HUES48 (cell line): ENCODE measurements around the gene MAP4K3.
A peak's percentile ranks its signal among the peaks of the same experiment; 100 is the strongest.

Experiments used
- H3K27ac ChIP-seq: one replicate; pipeline ENCODE4 v1.7.0; 2013; ENCODE audit warnings: low read depth, low read length, inconsistent platforms
- H3K27me3 ChIP-seq: 2 replicates; pipeline ENCODE4 v1.6.1; 2013; ENCODE audit warnings: mild to moderate bottlenecking, low read length; ENCODE audit not compliant: control insufficient read depth, insufficient read depth
- H3K36me3 ChIP-seq: 2 replicates; pipeline ENCODE4 v1.6.1; 2013; ENCODE audit warnings: low read length; ENCODE audit not compliant: control insufficient read depth, insufficient read depth
- H3K4me1 ChIP-seq: 2 replicates; pipeline ENCODE4 v1.6.1; 2013; ENCODE audit warnings: mild to moderate bottlenecking, low read length; ENCODE audit not compliant: control insufficient read depth, insufficient read depth
- H3K4me3 ChIP-seq: 2 replicates; pipeline ENCODE4 v1.5.1; 2013; ENCODE audit warnings: mild to moderate bottlenecking, low read depth, low read length
- H3K9ac ChIP-seq: 2 replicates; pipeline ENCODE4 v1.6.1; 2013; ENCODE audit warnings: mild to moderate bottlenecking, low read depth, low read length, moderate library complexity
- H3K9me3 ChIP-seq: 2 replicates; pipeline ENCODE4 v1.6.1; 2013; ENCODE audit warnings: low read length; ENCODE audit not compliant: control insufficient read depth, insufficient read depth

Gene MAP4K3

DNA sequence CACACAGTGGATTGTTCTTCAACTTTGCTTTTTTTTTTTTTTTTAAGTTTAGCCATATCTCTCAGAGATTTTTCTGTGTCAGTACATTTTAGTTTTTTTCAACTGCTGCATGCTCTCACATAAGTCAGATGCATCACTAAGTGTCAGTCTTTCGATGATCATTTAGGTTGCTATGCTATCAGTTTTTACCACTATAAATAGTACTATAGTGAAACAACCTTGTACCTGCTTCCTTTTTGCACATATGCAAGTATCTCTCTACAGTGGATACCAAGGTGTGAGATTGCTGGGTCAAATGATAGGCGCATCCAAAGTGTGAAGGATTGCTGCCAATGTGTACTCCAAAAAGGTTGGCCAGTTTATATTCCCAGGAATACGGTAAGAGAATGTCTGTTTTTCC, 33.5 kb upstream of the MAP4K3 start:
- Histone ChIP-seq H3K27ac (no peak overlapping the region), H3K36me3 (no peaks in the 10 kb centered on the region), H3K27me3 (no peaks in the 10 kb centered on the region), H3K9ac (no peak overlapping the region), H3K4me1 (peaks cover 30% of the 10 kb centered on the region), H3K9me3 (no peaks in the 10 kb centered on the region), H3K4me3 (no peak overlapping the region)

DNA sequence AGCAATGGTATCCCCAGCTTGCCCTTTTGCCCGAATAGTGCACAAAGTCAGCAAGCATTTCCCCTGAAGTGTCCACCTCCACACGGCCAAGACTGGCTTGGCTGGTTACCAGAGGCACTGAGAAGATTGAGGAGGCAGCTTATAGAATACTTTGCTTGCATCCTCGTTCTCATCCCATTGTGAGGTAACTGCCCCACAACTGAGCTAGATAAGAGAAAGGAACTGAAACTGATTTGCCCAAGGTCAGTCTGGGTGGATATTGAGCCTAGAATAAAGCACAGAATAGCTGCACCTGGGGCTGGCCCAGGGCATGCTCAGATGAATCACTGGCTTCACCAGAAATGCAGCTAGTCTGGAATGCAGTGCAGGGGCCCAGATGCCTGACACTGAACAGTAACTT, 32.7 kb upstream of the MAP4K3 start:
- Histone ChIP-seq H3K27me3 (no peaks in the 10 kb centered on the region), H3K27ac (peak overlapping the region; percentile 49), H3K4me3 (no peak overlapping the region), H3K9ac (no peak overlapping the region), H3K4me1 (peaks cover 30% of the 10 kb centered on the region), H3K9me3 (no peaks in the 10 kb centered on the region), H3K36me3 (no peaks in the 10 kb centered on the region)

DNA sequence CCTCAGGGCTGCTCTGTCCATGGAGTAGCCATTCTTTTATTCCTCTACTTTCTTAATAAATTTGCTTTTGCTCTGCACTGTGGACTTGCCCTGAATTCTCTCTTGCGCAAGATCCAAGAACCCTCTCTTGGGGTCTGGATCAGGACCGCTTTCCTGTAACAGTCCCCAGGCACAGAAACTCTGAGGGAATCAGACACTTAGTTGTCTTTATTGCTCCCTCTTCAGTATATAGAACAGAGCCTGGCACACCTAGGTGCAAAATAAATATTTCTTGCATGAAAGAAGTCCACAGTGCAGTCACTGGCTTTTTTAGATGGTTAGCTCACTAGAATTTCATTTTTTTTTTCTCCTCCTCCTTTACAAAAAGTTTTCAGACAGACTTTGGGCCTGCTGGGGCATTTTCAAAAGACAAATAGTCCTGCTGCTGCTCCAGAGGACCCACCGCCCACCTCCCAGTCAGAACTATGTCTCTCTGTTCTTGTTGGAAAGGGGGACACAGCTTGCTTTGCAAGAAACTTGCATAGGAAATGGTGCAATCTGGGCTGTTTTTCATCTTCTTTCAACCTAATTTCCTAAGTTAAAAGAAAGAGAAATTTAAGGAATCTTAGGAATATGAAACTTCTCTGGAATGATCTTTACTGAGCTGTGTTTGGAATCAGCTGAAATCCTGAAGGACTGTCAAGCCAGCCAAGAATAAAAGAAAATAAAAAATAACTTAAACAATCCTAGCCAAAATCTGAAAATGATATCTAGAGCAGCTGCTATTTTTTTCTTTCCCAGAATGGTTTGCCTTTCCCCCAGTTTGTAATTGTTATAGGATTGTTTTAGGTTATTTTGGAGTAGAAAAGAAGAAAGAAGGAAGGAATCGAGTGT, 31.7 kb upstream of the MAP4K3 start:
- Histone ChIP-seq H3K27me3 (no peaks in the 10 kb centered on the region), H3K4me3 (no peak overlapping the region), H3K9ac (no peak overlapping the region), H3K36me3 (no peaks in the 10 kb centered on the region), H3K27ac (peak overlapping the region; percentile 68), H3K4me1 (peaks cover 30% of the 10 kb centered on the region), H3K9me3 (no peaks in the 10 kb centered on the region)

DNA sequence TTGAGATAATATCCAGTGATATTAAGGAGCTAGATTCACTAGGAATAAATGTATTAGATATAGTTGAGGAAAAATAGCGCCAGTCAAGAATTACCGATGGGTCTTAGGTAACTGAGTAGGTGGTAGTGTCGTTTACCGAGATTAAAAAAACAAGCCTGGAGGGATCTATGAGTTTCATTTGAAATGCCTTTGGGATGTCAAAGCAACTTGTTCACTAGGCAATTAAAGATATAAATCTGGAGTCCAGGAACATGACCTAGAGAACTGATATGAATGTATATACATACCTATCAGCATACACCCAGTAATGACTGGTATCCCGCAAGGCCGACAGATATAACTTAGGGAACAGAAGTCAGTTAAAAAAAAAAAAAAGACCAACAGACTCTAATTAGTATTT, 29.2 kb upstream of the MAP4K3 start:
- Histone ChIP-seq H3K4me1 (peaks cover 33% of the 10 kb centered on the region), H3K27ac (no peak overlapping the region), H3K36me3 (no peaks in the 10 kb centered on the region), H3K9ac (no peak overlapping the region), H3K4me3 (no peak overlapping the region), H3K27me3 (no peaks in the 10 kb centered on the region), H3K9me3 (no peaks in the 10 kb centered on the region)

DNA sequence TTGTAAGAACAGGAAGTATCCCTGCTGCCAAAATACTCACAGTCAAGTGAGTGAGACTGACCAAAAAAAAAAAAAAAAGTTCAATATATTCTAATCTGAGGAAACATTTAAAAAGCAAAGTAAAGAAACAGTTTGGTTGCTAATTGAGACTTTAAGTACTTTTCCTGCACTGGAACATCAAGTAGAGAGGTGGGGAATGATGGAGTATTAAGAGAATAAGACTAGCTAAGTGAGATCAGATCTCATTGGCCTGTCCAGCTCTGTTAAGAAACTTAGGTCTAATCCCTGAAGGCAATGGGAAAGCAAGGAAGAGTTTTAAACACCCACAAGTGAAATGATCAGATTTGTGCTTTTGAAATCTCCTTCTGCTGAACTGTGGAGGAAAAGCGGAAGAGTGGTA, 27.8 kb upstream of the MAP4K3 start:
- Histone ChIP-seq H3K36me3 (no peaks in the 10 kb centered on the region), H3K27ac (no peak overlapping the region), H3K4me1 (peaks cover 23% of the 10 kb centered on the region), H3K4me3 (no peak overlapping the region), H3K9me3 (no peaks in the 10 kb centered on the region), H3K9ac (no peak overlapping the region), H3K27me3 (no peaks in the 10 kb centered on the region)

DNA sequence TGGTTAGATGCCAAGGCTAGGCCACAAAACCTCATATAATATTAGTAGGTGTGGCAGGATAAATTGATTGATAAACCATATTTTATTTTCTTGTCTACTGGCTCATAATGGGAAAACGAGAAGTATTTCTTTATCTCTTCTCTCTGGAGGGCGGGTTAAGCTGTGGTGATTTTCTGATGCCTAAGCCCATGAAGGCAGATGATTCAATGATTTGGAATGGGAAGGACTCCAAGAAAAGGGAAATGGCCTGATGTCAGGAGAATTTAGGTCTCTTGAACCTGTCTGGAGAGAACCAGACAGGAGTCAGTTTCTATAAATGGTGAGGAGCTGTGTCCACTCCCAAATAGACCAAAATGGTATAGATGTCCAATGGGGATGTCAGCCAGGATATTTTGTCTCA, 18.7 kb upstream of the MAP4K3 start:
- H3K4me3 ChIP-seq = no peak overlapping the region
- H3K27me3 ChIP-seq = no peaks in the 10 kb centered on the region
- no peaks in the 10 kb centered on the region for H3K4me1 ChIP-seq
- H3K9me3 ChIP-seq = no peaks in the 10 kb centered on the region
- no peaks in the 10 kb centered on the region for H3K36me3 ChIP-seq
- no peak overlapping the region for H3K9ac ChIP-seq
- no peak overlapping the region for H3K27ac ChIP-seq

DNA sequence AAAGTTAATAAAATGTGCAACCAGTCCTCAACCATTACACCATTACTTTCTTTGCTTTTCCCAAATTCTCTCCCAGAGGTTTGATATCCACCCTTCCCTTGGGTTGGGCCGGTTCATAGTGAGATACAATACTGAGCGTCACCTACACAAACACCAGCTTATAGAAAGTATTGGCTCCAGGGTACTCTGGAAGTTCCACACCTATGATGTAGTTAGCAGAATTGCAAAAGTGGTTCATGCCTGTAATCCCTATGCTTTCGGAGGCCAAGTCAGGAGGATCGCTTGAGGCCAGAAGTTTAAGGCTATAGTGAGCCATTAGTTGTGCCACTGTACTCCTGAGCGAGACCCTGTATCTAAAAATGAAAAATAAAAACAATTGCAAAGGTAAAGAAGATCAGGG, 15.3 kb upstream of the MAP4K3 start:
- H3K4me3 ChIP-seq = no peak overlapping the region
- no peaks in the 10 kb centered on the region for H3K27me3 ChIP-seq
- H3K36me3 ChIP-seq = no peaks in the 10 kb centered on the region
- H3K27ac ChIP-seq = no peak overlapping the region
- no peaks in the 10 kb centered on the region for H3K4me1 ChIP-seq
- no peaks in the 10 kb centered on the region for H3K9me3 ChIP-seq
- H3K9ac ChIP-seq = no peak overlapping the region

DNA sequence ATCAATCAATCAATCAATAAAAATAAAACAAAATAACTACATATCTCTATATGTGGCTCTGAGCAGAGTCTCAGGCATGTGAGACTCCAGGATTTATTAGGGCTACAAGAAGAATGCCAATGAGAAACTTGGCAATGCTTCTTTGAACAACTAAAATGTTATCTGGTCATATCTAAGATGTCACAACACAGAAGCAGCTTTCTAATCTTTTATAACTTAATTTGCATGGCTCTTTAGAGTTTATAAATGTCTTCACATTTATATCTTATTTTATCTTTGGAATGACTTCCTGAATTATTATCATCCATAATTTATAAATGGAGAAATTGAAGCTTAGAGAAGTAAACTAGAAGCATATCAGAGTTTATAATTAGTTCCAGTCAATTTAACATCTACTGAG, 14.9 kb upstream of the MAP4K3 start:
- Histone ChIP-seq H3K4me3 (no peak overlapping the region), H3K9ac (no peak overlapping the region), H3K27ac (no peak overlapping the region), H3K9me3 (no peaks in the 10 kb centered on the region), H3K4me1 (no peaks in the 10 kb centered on the region), H3K36me3 (no peaks in the 10 kb centered on the region), H3K27me3 (no peaks in the 10 kb centered on the region)

DNA sequence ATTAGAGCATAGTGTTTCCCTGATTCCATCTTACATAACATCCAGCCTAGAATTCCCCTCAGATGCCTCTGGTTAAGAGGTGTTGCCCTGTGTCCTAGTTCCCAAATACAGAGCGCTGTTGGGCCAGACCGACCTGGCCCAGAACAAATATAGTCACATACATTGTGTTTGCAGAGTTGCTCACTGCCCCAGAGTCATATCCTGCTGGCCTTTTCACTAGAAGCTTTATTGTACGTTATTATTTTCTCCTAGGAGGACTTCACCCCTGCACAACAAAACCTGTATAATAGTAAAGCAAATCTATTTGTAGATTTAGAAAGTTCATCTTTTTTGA, 11.1 kb upstream of the MAP4K3 start:
- Histone ChIP-seq H3K27me3 (no peaks in the 10 kb centered on the region), H3K27ac (no peak overlapping the region), H3K4me3 (no peak overlapping the region), H3K9ac (no peak overlapping the region), H3K36me3 (no peaks in the 10 kb centered on the region), H3K9me3 (no peaks in the 10 kb centered on the region), H3K4me1 (no peaks in the 10 kb centered on the region)

DNA sequence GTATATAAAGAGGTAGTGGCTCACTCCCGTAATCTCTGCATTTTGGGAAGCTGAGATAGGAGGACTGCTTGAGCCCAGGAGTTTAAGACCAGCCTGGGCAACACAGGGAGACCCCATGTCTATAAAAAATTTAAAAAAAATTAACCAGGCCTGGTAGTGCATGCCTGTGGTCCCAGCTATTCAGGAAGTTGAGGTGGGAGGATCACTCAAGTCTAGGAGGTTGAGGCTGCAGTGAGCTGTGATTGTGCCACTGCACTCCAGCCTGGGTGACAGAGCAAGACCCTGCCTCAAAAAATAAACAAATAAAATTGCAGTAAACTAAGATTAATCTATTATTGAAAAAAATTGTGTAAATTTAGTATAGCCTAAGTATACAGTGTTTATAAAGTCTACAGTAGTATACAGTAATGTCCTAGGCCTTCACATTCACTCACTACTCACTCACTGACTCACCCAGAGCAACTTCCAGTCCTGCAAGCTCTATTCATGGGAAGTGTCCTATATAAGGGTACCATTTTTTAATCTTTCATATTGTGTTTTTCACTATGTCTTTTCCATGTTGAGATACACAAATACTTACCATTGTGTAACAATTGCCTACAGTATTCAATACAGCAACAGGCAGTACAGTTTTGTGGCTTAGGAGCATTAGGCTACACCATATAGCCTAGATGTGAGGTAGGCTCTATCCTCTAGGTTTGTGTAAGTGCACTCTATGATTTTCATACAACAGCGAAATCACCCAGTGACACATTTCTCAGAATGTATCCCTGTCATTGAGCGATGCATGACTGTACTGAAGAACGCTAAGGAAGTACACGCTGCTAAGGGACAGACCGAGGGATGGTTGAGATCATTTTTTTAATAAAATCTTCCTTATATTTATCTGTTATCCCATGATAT, 10.4 kb upstream of the MAP4K3 start:
- H3K36me3 ChIP-seq = no peaks in the 10 kb centered on the region
- H3K27ac ChIP-seq = no peak overlapping the region
- H3K9ac ChIP-seq = no peak overlapping the region
- no peaks in the 10 kb centered on the region for H3K4me1 ChIP-seq
- no peaks in the 10 kb centered on the region for H3K9me3 ChIP-seq
- H3K4me3 ChIP-seq = no peak overlapping the region
- no peaks in the 10 kb centered on the region for H3K27me3 ChIP-seq

DNA sequence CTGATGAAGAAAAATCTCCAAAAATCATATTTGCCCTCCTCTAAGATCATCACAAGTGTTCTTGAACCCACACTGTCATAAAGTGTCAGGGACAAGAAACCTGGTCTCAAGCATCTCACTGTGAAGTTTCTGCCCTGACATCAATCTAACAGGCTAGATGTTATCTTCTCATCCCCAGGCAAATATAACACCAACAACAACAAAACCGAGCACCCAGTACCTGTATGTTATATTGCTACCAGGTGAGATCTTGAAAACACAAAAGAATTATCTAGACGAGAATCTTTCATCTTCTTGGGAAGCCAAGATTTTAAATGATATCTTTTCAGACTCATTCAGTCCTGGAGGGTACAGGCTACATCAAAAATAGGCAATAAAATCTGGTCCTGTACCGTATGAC, 8.8 kb upstream of the MAP4K3 start:
- H3K36me3 ChIP-seq = no peaks in the 10 kb centered on the region
- H3K9ac ChIP-seq = no peak overlapping the region
- H3K27me3 ChIP-seq = no peaks in the 10 kb centered on the region
- H3K9me3 ChIP-seq = no peaks in the 10 kb centered on the region
- H3K27ac ChIP-seq = no peak overlapping the region
- no peak overlapping the region for H3K4me3 ChIP-seq
- peaks cover under 1% of the 10 kb centered on the region; the same call in 1 of the 2 replicates for H3K4me1 ChIP-seq
